SU-DHL-6 (cell line): ENCODE measurements around the gene PAWR.

Experiments
- H2AFZ ChIP-seq: fragments of 200-600 bp; sonication (generic); 2 replicates; pipeline ENCODE4 v1.6.1; 2014; ENCODE audit warnings: low read depth, mild to moderate bottlenecking, moderate library complexity, mixed read lengths, antibody characterized with exemption, low read length; ENCODE audit not compliant: severe bottlenecking
- H3F3A ChIP-seq: fragments of 200-600 bp; shearing (Covaris generic); 2 replicates; pipeline ENCODE4 v1.6.0; 2016; ENCODE audit warnings: antibody characterized with exemption, mild to moderate bottlenecking; ENCODE audit not compliant: insufficient read depth
- H3K27ac ChIP-seq: fragments of 200-600 bp; sonication (generic); 2 replicates; pipeline ENCODE4 v1.5.1; 2016; ENCODE audit warnings: low read depth, mild to moderate bottlenecking, low read length, moderate library complexity, mixed read lengths
- H3K27me3 ChIP-seq: fragments of 200-600 bp; sonication (generic), shearing (Covaris generic); 2 replicates; pipeline ENCODE4 v1.6.0; 2014; ENCODE audit warnings: mild to moderate bottlenecking, low read length
- H3K36me3 ChIP-seq: fragments of 200-600 bp; sonication (generic); 2 replicates; pipeline ENCODE4 v1.6.1; 2014; ENCODE audit warnings: mild to moderate bottlenecking, low read length, mixed read lengths
- H3K4me2 ChIP-seq: fragments of 300-600, 200-600 bp; shearing (Covaris generic), sonication (generic); 2 replicates; pipeline ENCODE4 v1.6.0; 2014; ENCODE audit warnings: low read length, low read depth, mild to moderate bottlenecking; ENCODE audit not compliant: poor library complexity, severe bottlenecking
- H3K4me3 ChIP-seq: fragments of 200-600 bp; sonication (generic); 2 replicates; pipeline ENCODE4 v1.5.1; 2014; ENCODE audit warnings: antibody characterized with exemption, low read length, mild to moderate bottlenecking, mixed read lengths; ENCODE audit not compliant: insufficient read depth, poor library complexity, severe bottlenecking
- H3K79me2 ChIP-seq: fragments of 200-600 bp; sonication (generic); 2 replicates; pipeline ENCODE4 v1.6.1; 2014; ENCODE audit warnings: mild to moderate bottlenecking, low read length, moderate library complexity; ENCODE audit not compliant: insufficient read depth
- H3K9ac ChIP-seq: fragments of 200-600 bp; sonication (generic); 2 replicates; pipeline ENCODE4 v1.7.0; 2014; ENCODE audit warnings: mild to moderate bottlenecking, low read length
- H3K9me2 ChIP-seq: fragments of 200-600 bp; sonication (generic); replicated peaks from 2 replicates; pipeline ENCODE4 v1.6.1; 2014; ENCODE audit warnings: low read length; ENCODE audit not compliant: insufficient read depth
- H3K9me3 ChIP-seq: fragments of 200-600 bp; sonication (generic); 2 replicates; pipeline ENCODE4 v1.6.1; 2014; ENCODE audit warnings: low read length, mixed read lengths; ENCODE audit not compliant: insufficient read depth
- H4K20me1 ChIP-seq: fragments of 200-600 bp; sonication (generic); 2 replicates; pipeline ENCODE4 v1.6.1; 2014; ENCODE audit warnings: low read depth, mild to moderate bottlenecking, antibody characterized with exemption, low read length, moderate library complexity, mixed read lengths
- EZH2phosphoT487 ChIP-seq: fragments of 200-600 bp; sonication (generic), shearing (Covaris generic); conservative IDR thresholded peaks from 2 replicates; pipeline ENCODE4 v1.6.1; 2018; ENCODE audit warnings: mild to moderate bottlenecking, antibody characterized with exemption, low read length, moderate library complexity, mixed read lengths
- TF ChIP-seq, protein P1 (sequence below): fragments of 200-600 bp; sonication (generic); IDR thresholded peaks from one replicate; pipeline ENCODE4 v1.5.1; 2017; ENCODE audit warnings: antibody characterized with exemption, mild to moderate bottlenecking, low read length, moderate library complexity; ENCODE audit not compliant: insufficient read depth, poor library complexity, severe bottlenecking

The PAWR gene

GRCh38 chr12:79668113-79668512 is 22.7 kb downstream of the PAWR start:
- Histone ChIP-seq H3K36me3 (peaks cover 13% of the 10 kb centered on the region; the same call in 1 of the 2 replicates), H3K9ac (no peak overlapping the region), H3K4me2 (no peak overlapping the region), H3K79me2 (peaks cover 100% of the 10 kb centered on the region), H3K9me3 (no peaks in the 10 kb centered on the region), H3K27ac (no peak overlapping the region), H3F3A (0 out of 2 replicates have a peak, but pooled peaks cover 6% of the 10 kb centered on the region), H3K27me3 (no peaks in the 10 kb centered on the region), H4K20me1 (peaks cover 33% of the 10 kb centered on the region), H3K4me3 (no peak overlapping the region), H2AFZ (no peak overlapping the region), H3K9me2 (no peaks in the 10 kb centered on the region)
- TF ChIP-seq, protein P1, sequence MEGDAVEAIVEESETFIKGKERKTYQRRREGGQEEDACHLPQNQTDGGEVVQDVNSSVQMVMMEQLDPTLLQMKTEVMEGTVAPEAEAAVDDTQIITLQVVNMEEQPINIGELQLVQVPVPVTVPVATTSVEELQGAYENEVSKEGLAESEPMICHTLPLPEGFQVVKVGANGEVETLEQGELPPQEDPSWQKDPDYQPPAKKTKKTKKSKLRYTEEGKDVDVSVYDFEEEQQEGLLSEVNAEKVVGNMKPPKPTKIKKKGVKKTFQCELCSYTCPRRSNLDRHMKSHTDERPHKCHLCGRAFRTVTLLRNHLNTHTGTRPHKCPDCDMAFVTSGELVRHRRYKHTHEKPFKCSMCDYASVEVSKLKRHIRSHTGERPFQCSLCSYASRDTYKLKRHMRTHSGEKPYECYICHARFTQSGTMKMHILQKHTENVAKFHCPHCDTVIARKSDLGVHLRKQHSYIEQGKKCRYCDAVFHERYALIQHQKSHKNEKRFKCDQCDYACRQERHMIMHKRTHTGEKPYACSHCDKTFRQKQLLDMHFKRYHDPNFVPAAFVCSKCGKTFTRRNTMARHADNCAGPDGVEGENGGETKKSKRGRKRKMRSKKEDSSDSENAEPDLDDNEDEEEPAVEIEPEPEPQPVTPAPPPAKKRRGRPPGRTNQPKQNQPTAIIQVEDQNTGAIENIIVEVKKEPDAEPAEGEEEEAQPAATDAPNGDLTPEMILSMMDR: no peak
- TF ChIP-seq EZH2phosphoT487: no peak

DNA sequence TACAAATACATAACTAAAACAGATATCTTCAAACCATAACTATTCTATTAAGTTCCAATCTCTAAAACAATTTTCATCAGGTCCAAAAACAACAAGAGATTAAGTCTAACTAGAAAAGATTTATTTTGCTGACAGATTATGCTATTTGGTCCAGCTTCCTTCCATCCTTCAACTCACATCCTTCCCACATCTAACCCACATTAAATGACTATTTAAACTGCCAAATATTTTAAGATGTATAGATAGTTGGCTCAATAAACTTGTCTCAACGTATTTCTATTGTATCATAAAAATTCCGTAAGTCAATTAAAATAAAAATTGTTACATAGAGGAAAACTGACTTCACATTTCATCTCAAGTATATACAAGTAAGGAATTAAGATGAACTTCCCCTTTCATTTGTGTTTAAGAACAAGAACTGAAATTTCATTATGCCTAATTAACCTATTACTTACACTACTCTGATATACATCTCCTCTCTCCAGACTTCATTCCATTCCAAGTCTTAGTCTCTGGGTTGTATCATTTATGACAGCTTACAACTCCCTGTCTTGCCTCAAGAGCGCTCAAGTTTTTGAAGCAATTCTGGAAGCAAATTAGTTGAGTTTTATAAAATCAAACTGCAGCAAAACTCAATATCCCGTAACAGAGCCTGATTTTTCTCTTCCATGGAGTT is 25.4 kb downstream of the PAWR start:
- H3K4me2 ChIP-seq: no peak overlapping the region
- H3K9me2 ChIP-seq: no peaks in the 10 kb centered on the region
- peaks cover 98% of the 10 kb centered on the region for H3K79me2 ChIP-seq
- peaks cover 20% of the 10 kb centered on the region for H4K20me1 ChIP-seq
- TF ChIP-seq, protein P1: no peak
- no peak for TF ChIP-seq EZH2phosphoT487
- H3K36me3 ChIP-seq: peaks cover 11% of the 10 kb centered on the region; the same call in 1 of the 2 replicates
- H3K4me3 ChIP-seq: no peak overlapping the region
- no peaks in the 10 kb centered on the region for H3K9me3 ChIP-seq
- no peaks in the 10 kb centered on the region for H3K27me3 ChIP-seq
- H3K27ac ChIP-seq: no peak overlapping the region
- no peak overlapping the region for H2AFZ ChIP-seq
- 0 out of 2 replicates have a peak, but pooled peaks cover 6% of the 10 kb centered on the region for H3F3A ChIP-seq
- H3K9ac ChIP-seq: no peak overlapping the region

DNA sequence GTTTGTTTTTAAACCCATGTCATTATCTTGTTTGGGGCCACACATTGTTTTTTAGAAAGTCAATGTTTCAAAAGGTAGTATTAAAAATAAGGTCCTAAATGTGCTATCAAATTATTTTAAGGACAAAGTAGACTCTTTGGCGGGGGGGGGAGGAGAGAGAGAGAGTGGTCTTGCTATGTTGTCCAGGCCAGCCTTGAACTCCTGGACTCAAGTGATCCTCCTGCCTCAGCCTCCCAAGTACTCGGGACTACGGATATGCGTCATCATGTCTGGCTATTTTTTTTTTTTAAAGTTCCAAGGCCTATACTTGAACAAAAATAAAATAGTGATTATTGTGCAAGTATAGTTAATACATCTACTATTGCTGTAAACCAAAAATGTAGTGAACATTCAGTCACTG is 26.2 kb downstream of the PAWR start:
- Histone ChIP-seq H2AFZ (no peak overlapping the region), H3K4me3 (no peak overlapping the region), H3K79me2 (peaks cover 98% of the 10 kb centered on the region), H3K27ac (no peak overlapping the region), H3K4me2 (no peak overlapping the region), H3K27me3 (no peaks in the 10 kb centered on the region), H3F3A (0 out of 2 replicates have a peak, but pooled peaks cover 8% of the 10 kb centered on the region), H3K36me3 (peaks cover 11% of the 10 kb centered on the region; the same call in 1 of the 2 replicates), H3K9ac (no peak overlapping the region), H4K20me1 (peaks cover 16% of the 10 kb centered on the region; the same call in 1 of the 2 replicates), H3K9me2 (no peaks in the 10 kb centered on the region), H3K9me3 (no peaks in the 10 kb centered on the region)
- no peak for TF ChIP-seq EZH2phosphoT487
- TF ChIP-seq, protein P1: no peak
